NB4 (cell line): ENCODE data around the gene WFDC5.

ENCODE experiments used
- DNase-seq: peaks from one replicate; pipeline ENCODE4 v3.0.0; 2010; ENCODE audit warnings: low read depth
- H3K4me3 ChIP-seq: one replicate; pipeline ENCODE4 v1.5.1; 2011; ENCODE audit warnings: mild to moderate bottlenecking, low read depth, low read length, moderate library complexity
- CTCF ChIP-seq: IDR thresholded peaks from one replicate; pipeline ENCODE4 v1.5.1; 2012; ENCODE audit warnings: low read depth, low read length
- MAX ChIP-seq: IDR thresholded peaks from 2 replicates; pipeline ENCODE4 v1.6.1; 2011; ENCODE audit warnings: low read depth, low read length
- MYC ChIP-seq: IDR thresholded peaks from 2 replicates; pipeline ENCODE4 v1.6.1; 2011; ENCODE audit warnings: low read depth, low read length
- POLR2A ChIP-seq: IDR thresholded peaks from 2 replicates; pipeline ENCODE4 v1.6.1; 2011; ENCODE audit warnings: mild to moderate bottlenecking; ENCODE audit not compliant: insufficient read length; ENCODE audit errors: extremely low read depth

Gene WFDC5

GRCh38 chr20:45091366-45091765 is 23.6 kb downstream of the WFDC5 start:
- no peak for TF ChIP-seq MYC
- no peak for TF ChIP-seq MAX
- no peak for TF ChIP-seq CTCF
- TF ChIP-seq POLR2A: no peak

GRCh38 chr20:45090481-45090880 is 24.5 kb downstream of the WFDC5 start:
- no peak overlapping the region for H3K4me3 ChIP-seq
- DNase-seq: no peak
- TF ChIP-seq CTCF (no peak), MYC (no peak), POLR2A (no peak), MAX (no peak)

More at GRCh38 chr20:45091366-45091765, 23.6 kb downstream of the WFDC5 start:
- H3K4me3 ChIP-seq: no peak overlapping the region
- DNase-seq: no peak

GRCh38 chr20:45088247-45088646 is 26.7 kb downstream of the WFDC5 start:
- no peak for DNase-seq
- H3K4me3 ChIP-seq: no peak overlapping the region
- TF ChIP-seq MAX (no peak), MYC (no peak), POLR2A (no peak), CTCF (no peak)

GRCh38 chr20:45087814-45088213 is 27.2 kb downstream of the WFDC5 start:
- no peak for TF ChIP-seq POLR2A
- no peak for TF ChIP-seq MAX
- TF ChIP-seq MYC: no peak
- no peak for TF ChIP-seq CTCF
- no peak for DNase-seq
- no peak overlapping the region for H3K4me3 ChIP-seq

- peak; percentile 86 for TF ChIP-seq MAX
- no peak for TF ChIP-seq CTCF
- no peak; the same call in 1 of the 2 replicates for TF ChIP-seq MYC
- H3K4me3 ChIP-seq: no peak overlapping the region
- peak; percentile 28 for DNase-seq
Observed at GRCh38 chr20:45087097-45087790, 27.7 kb downstream of the WFDC5 start.

- TF ChIP-seq CTCF: no peak
- TF ChIP-seq POLR2A: no peak
- TF ChIP-seq MAX: no peak
- no peak for TF ChIP-seq MYC
- no peak for DNase-seq
- no peak overlapping the region for H3K4me3 ChIP-seq
Observed at GRCh38 chr20:45085867-45086266, 29.1 kb downstream of the WFDC5 start.
